A673 (cell line): ENCODE results near the gene PYROXD2. TPM values are rescaled to one million over a fixed set of nuclear protein-coding genes. Genes with fewer than 3 reads are reported as not detected.

Experiments
- BruUV-seq: library from RNA; stranded (reverse); fragments of 400-500 nt; replicated peaks from 2 replicates; lab custom pipeline; 2021; lab: Mats Ljungman, UMichigan
- CTCF ChIA-PET: fragments of 300-600 bp; sonication (Branson Sonifier 250); formaldehyde crosslinking; loops from one replicate; lab custom pipeline; 2022; ENCODE audit warnings: antibody characterized with exemption; lab: Charles Lee
- POLR2A ChIA-PET: fragments of 300-600 bp; sonication (Branson Sonifier 250); formaldehyde crosslinking; loops from one replicate; lab custom pipeline; 2022; ENCODE audit warnings: antibody characterized with exemption; ENCODE audit not compliant: low non-redundant PET; lab: Charles Lee
- DNase-seq: peaks from one replicate; pipeline ENCODE4 v3.0.0-alpha.2; 2015; ENCODE audit warnings: low spot score
- H3K27ac ChIP-seq: fragments of 200-600 bp; sonication (generic); 2 replicates; pipeline ENCODE4 v1.5.1; 2016; ENCODE audit warnings: mixed run types, low read depth, mild to moderate bottlenecking, mixed read lengths, antibody characterized with exemption, low read length; ENCODE audit not compliant: poor library complexity, severe bottlenecking
- H3K27me3 ChIP-seq: fragments of 200-600 bp; sonication (generic); replicated peaks from 2 replicates; pipeline ENCODE4 v1.6.1; 2017; ENCODE audit warnings: mixed run types, low read depth, mild to moderate bottlenecking, mixed read lengths, antibody characterized with exemption, low read length; ENCODE audit not compliant: insufficient read depth, poor library complexity
- H3K36me3 ChIP-seq: fragments of 200-600 bp; sonication (generic); 2 replicates; pipeline ENCODE4 v1.6.1; 2016; ENCODE audit warnings: mixed run types, mild to moderate bottlenecking, mixed read lengths, antibody characterized with exemption, low read length; ENCODE audit not compliant: insufficient read depth, poor library complexity, severe bottlenecking
- H3K4me1 ChIP-seq: fragments of 200-600 bp; sonication (generic); 2 replicates; pipeline ENCODE4 v1.6.1; 2017; ENCODE audit warnings: mixed run types, mild to moderate bottlenecking, mixed read lengths, antibody characterized with exemption, low read length; ENCODE audit not compliant: insufficient read depth, poor library complexity, severe bottlenecking
- H3K4me3 ChIP-seq: fragments of 200-600 bp; sonication (generic); 2 replicates; pipeline ENCODE4 v1.5.1; 2016; ENCODE audit warnings: low read depth, mixed run types, mild to moderate bottlenecking, mixed read lengths, low read length; ENCODE audit not compliant: poor library complexity, severe bottlenecking
- H3K9me3 ChIP-seq: fragments of 200-600 bp; sonication (generic); 2 replicates; pipeline ENCODE4 v1.6.1; 2016; ENCODE audit warnings: mixed run types, low read depth, mild to moderate bottlenecking, mixed read lengths, antibody characterized with exemption, low read length; ENCODE audit not compliant: poor library complexity, severe bottlenecking
- CTCF ChIP-seq: fragments of 300-800, 200-600 bp; sonication (generic); conservative IDR thresholded peaks from 2 replicates; pipeline ENCODE4 v1.5.1; 2017; ENCODE audit warnings: low read depth, mild to moderate bottlenecking, antibody characterized with exemption, low read length, moderate library complexity, mixed read lengths
- EZH2 ChIP-seq: fragments of 200-600 bp; sonication (generic); IDR thresholded peaks from 2 replicates; pipeline ENCODE4 v1.6.1; 2017; ENCODE audit warnings: borderline replicate concordance, low read depth, mild to moderate bottlenecking, mixed read lengths, antibody characterized with exemption, low read length; ENCODE audit not compliant: poor library complexity, severe bottlenecking
- intact Hi-C: fragments of 100-400 bp; cut with micrococcal nuclease; formaldehyde crosslinking; loops from one replicate; pipeline ENCODE4 v1.10.0; 2022; ENCODE audit not compliant: unreplicated experiment
- total RNA-seq: library from RNA; stranded (reverse); gene quantifications from 2 replicates; pipeline ENCODE4 v1.2.3, GENCODE V29; 2021

The PYROXD2 gene
- total RNA-seq, 1 experiment from 2014 or later = 4.0 TPM

- no peak overlapping the region for H3K4me3 ChIP-seq
- POLR2A ChIA-PET = no interaction called here
- no peaks in the 10 kb centered on the region for H3K4me1 ChIP-seq
- DNase-seq = no peak
- CTCF ChIA-PET = no interaction called here
- intact Hi-C loops = no loop called here
- BruUV-seq = no TSS peak
- no peaks in the 10 kb centered on the region for H3K9me3 ChIP-seq
- peaks cover 16% of the 10 kb centered on the region for H3K27me3 ChIP-seq
- H3K36me3 ChIP-seq = no peaks in the 10 kb centered on the region
- H3K27ac ChIP-seq = no peak overlapping the region
- TF ChIP-seq CTCF = no peak
Observed at GRCh38 chr10:98369801-98370200, 45.2 kb downstream of the PYROXD2 start.

- CTCF ChIA-PET = no interaction called here
- no peaks in the 10 kb centered on the region for H3K9me3 ChIP-seq
- TF ChIP-seq EZH2 = no peak
- BruUV-seq = no TSS peak
- intact Hi-C loops = no loop called here
- H3K4me1 ChIP-seq = no peaks in the 10 kb centered on the region
- H3K27ac ChIP-seq = no peak overlapping the region
- POLR2A ChIA-PET = no interaction called here
- H3K27me3 ChIP-seq = peaks cover 8% of the 10 kb centered on the region
- H3K4me3 ChIP-seq = no peak overlapping the region
- H3K36me3 ChIP-seq = no peaks in the 10 kb centered on the region
- no peak for DNase-seq
Observed at GRCh38 chr10:98368644-98369043, 46.3 kb downstream of the PYROXD2 start.

- no peaks in the 10 kb centered on the region for H3K9me3 ChIP-seq
- H3K27me3 ChIP-seq = peaks cover 4% of the 10 kb centered on the region
- H3K27ac ChIP-seq = no peak overlapping the region
- ChIA-PET CTCF (no interaction called here), POLR2A (no interaction called here)
- no peaks in the 10 kb centered on the region for H3K4me1 ChIP-seq
- intact Hi-C loops = no loop called here
- no peak for TF ChIP-seq CTCF
- TF ChIP-seq EZH2 = no peak
- H3K4me3 ChIP-seq = no peak overlapping the region
- no TSS peak for BruUV-seq
- no peaks in the 10 kb centered on the region for H3K36me3 ChIP-seq
- DNase-seq = no peak
Observed at GRCh38 chr10:98367604-98368451, 47.2 kb downstream of the PYROXD2 start.
